Loucy (cell line): ENCODE measurements around the gene SLC35B1.

Source experiments
- H2AFZ ChIP-seq: fragments of 200-600 bp; sonication (generic); 2 replicates; pipeline ENCODE4 v1.6.0; 2016; ENCODE audit warnings: antibody characterized with exemption, mild to moderate bottlenecking, low read length, moderate library complexity
- H3F3A ChIP-seq: fragments of 200-600 bp; 2 replicates; pipeline ENCODE4 v1.6.0; 2016; ENCODE audit warnings: antibody characterized with exemption, low read depth, mild to moderate bottlenecking
- H3K27me3 ChIP-seq: fragments of 200-600 bp; sonication (generic); 2 replicates; pipeline ENCODE4 v1.6.1; 2014; ENCODE audit warnings: low read length, mild to moderate bottlenecking; ENCODE audit not compliant: insufficient read depth, poor library complexity, severe bottlenecking
- H3K36me3 ChIP-seq: fragments of 200-600 bp; sonication (generic); 2 replicates; pipeline ENCODE4 v1.6.1; 2016; ENCODE audit warnings: low read length; ENCODE audit not compliant: insufficient read depth
- H3K4me1 ChIP-seq: fragments of 200-600 bp; sonication (generic); 2 replicates; pipeline ENCODE4 v1.5.1; 2014; ENCODE audit warnings: low read length, mild to moderate bottlenecking; ENCODE audit not compliant: insufficient read depth, poor library complexity, severe bottlenecking
- H3K4me2 ChIP-seq: fragments of 200-600 bp; sonication (generic); 2 replicates; pipeline ENCODE4 v1.6.0; 2014; ENCODE audit warnings: antibody characterized with exemption, low read length, low read depth, mild to moderate bottlenecking; ENCODE audit not compliant: poor library complexity, severe bottlenecking
- H3K4me3 ChIP-seq: fragments of 200-600 bp; sonication (generic); 2 replicates; pipeline ENCODE4 v1.5.1; 2014; ENCODE audit warnings: low read length, mild to moderate bottlenecking, mixed read lengths; ENCODE audit not compliant: poor library complexity, severe bottlenecking
- H3K79me2 ChIP-seq: fragments of 200-600 bp; sonication (generic); 2 replicates; pipeline ENCODE4 v1.6.1; 2014; ENCODE audit warnings: low read length; ENCODE audit not compliant: insufficient read depth
- H3K9ac ChIP-seq: fragments of 200-600 bp; sonication (generic); 2 replicates; pipeline ENCODE4 v1.6.0; 2014; ENCODE audit warnings: mild to moderate bottlenecking, low read depth, low read length, moderate library complexity; ENCODE audit not compliant: poor library complexity, severe bottlenecking
- H3K9me2 ChIP-seq: fragments of 200-600 bp; sonication (generic); replicated peaks from 2 replicates; pipeline ENCODE4 v1.6.1; 2016; ENCODE audit warnings: low read depth, low read length, mixed read lengths
- H3K9me3 ChIP-seq: fragments of 200-600 bp; sonication (generic); 2 replicates; pipeline ENCODE4 v1.6.1; 2014; ENCODE audit warnings: mild to moderate bottlenecking, antibody characterized with exemption, low read length, low read depth; ENCODE audit not compliant: insufficient read depth
- H4K20me1 ChIP-seq: fragments of 200-600 bp; sonication (generic); 2 replicates; pipeline ENCODE4 v1.6.0; 2014; ENCODE audit warnings: antibody characterized with exemption, low read length, mild to moderate bottlenecking; ENCODE audit not compliant: insufficient read depth, poor library complexity, severe bottlenecking
- CTCF ChIP-seq: fragments of 200-600 bp; sonication (generic); conservative IDR thresholded peaks from 2 replicates; pipeline ENCODE4 v1.5.1; 2014; ENCODE audit warnings: mild to moderate bottlenecking, antibody characterized with exemption, low read length
- EZH2phosphoT487 ChIP-seq: fragments of 200-600 bp; IDR thresholded peaks from 2 replicates; pipeline ENCODE4 v1.6.1; 2018; ENCODE audit warnings: antibody characterized with exemption, mild to moderate bottlenecking, moderate library complexity, borderline replicate concordance

SLC35B1 gene

GRCh38 chr17:49681106-49681979 lies 26.4 kb downstream of the SLC35B1 start:
- H3K4me1 ChIP-seq: peaks cover 5% of the 10 kb centered on the region
- H3K4me2 ChIP-seq: no peak overlapping the region
- no peaks in the 10 kb centered on the region for H3K36me3 ChIP-seq
- TF ChIP-seq CTCF (no peak), EZH2phosphoT487 (no peak)
- no peaks in the 10 kb centered on the region for H3K9me3 ChIP-seq
- H4K20me1 ChIP-seq: peaks cover 9% of the 10 kb centered on the region
- H3K4me3 ChIP-seq: no peak overlapping the region
- H3K9me2 ChIP-seq: no peaks in the 10 kb centered on the region
- no peak overlapping the region for H2AFZ ChIP-seq
- no peaks in the 10 kb centered on the region for H3F3A ChIP-seq
- H3K27me3 ChIP-seq: no peaks in the 10 kb centered on the region
- H3K9ac ChIP-seq: no peak overlapping the region
- H3K79me2 ChIP-seq: peaks cover 10% of the 10 kb centered on the region

- Histone ChIP-seq H3K9me3 (no peaks in the 10 kb centered on the region), H3K4me3 (no peak overlapping the region), H3K9me2 (no peaks in the 10 kb centered on the region), H4K20me1 (peaks cover 19% of the 10 kb centered on the region), H3K4me2 (no peak overlapping the region), H3K4me1 (peaks cover 14% of the 10 kb centered on the region), H3K79me2 (peaks cover 20% of the 10 kb centered on the region), H3K9ac (no peak overlapping the region), H3F3A (no peaks in the 10 kb centered on the region), H3K27me3 (no peaks in the 10 kb centered on the region), H3K36me3 (no peaks in the 10 kb centered on the region), H2AFZ (no peak overlapping the region)
- no peak for TF ChIP-seq EZH2phosphoT487
- no peak for TF ChIP-seq CTCF
Measured at GRCh38 chr17:49680314-49680713, 27.4 kb downstream of the SLC35B1 start.

- H3K4me1 ChIP-seq: peaks cover 24% of the 10 kb centered on the region
- H3K27me3 ChIP-seq: no peaks in the 10 kb centered on the region
- H3K9me2 ChIP-seq: no peaks in the 10 kb centered on the region
- H3F3A ChIP-seq: no peaks in the 10 kb centered on the region
- peaks cover 38% of the 10 kb centered on the region for H4K20me1 ChIP-seq
- peaks cover 39% of the 10 kb centered on the region for H3K79me2 ChIP-seq
- no peaks in the 10 kb centered on the region for H3K9me3 ChIP-seq
- peak within 1 kb of the TSS; percentile 85 for H3K4me3 ChIP-seq
- H3K9ac ChIP-seq: peak within 1 kb of the TSS; percentile 83
- peak within 1 kb of the TSS; percentile 98 for H2AFZ ChIP-seq
- H3K36me3 ChIP-seq: no peaks in the 10 kb centered on the region
- TF ChIP-seq CTCF: no peak
- no peak for TF ChIP-seq EZH2phosphoT487
- H3K4me2 ChIP-seq: peak within 1 kb of the TSS; percentile 90
Measured at GRCh38 chr17:49677933-49678847, 29.6 kb downstream of the SLC35B1 start, which contains the start of gene SPOP. TSS of gene SPOP (minus strand) at chr17:49678097. CDS start at chr17:49622810, 55,287 bp downstream.
